K562 (cell line): Measurements from ENCODE around the gene TAS2R14. TPM values are rescaled to one million over a fixed set of nuclear protein-coding genes. Genes with fewer than 3 reads are reported as not detected.

Experiments used
- ATAC-seq: fragments of 200-7000 bp; cut with Tn5 transposase; 3 replicates; pipeline ENCODE4 v1.9.1; 2020; ENCODE audit warnings: moderate library complexity
- BruUV-seq: library from RNA; stranded (reverse); fragments of 400-500 nt; replicated peaks from 2 replicates; lab custom pipeline; 2021; lab: Mats Ljungman, UMichigan
- CTCF ChIA-PET: fragments of 300-600 bp; formaldehyde crosslinking; extraction: SDS; loops from one replicate; lab custom pipeline; 2021; ENCODE audit warnings: low intra/inter-chr PET ratio; lab: Yijun Ruan, JAX
- POLR2A ChIA-PET: fragments of 300-600, 350-650 bp; sonication (Branson Sonifier 250); formaldehyde crosslinking; extraction: SDS; loops from one replicate; lab custom pipeline; 2021; ENCODE audit warnings: antibody characterized with exemption, inconsistent platforms; lab: Yijun Ruan, JAX
- DNase-seq, 4 experiments: peaks; one replicate each; pipeline versions ENCODE4 v3.0.0 to v3.0.0-alpha.2; 2011 to 2018; ENCODE audit warnings: low spot score in 3 of 4, mixed read lengths in 3 of 4; ENCODE audit errors: extremely low read depth in 1 of 4
- FAIRE-seq: peaks from 2 replicates; lab custom pipeline; 2011; peaks lifted over from hg19 to GRCh38; lab: Jason Lieb, UNC
- H2AFZ ChIP-seq: 2 replicates; pipeline ENCODE4 v1.6.0; 2011; ENCODE audit warnings: low read depth, low read length, control low read depth, inconsistent platforms
- H3K27ac ChIP-seq: fragments of 200-600 bp; 3 replicates; pipeline ENCODE4 v1.8.0; 2011; ENCODE audit warnings: low read depth, mild to moderate bottlenecking, control low read depth, inconsistent platforms, low read length, moderate library complexity, mixed read lengths; ENCODE audit errors: extremely low read depth
- H3K27me3 ChIP-seq, 2 experiments: fragments of 300-600 bp in 1 of 2; 2 replicates in 1 of 2; 3 replicates in 1 of 2; pipeline versions ENCODE4 v1.6.0 to v1.8.0; 2011; ENCODE audit warnings: inconsistent platforms in 2 of 2, low read length in 2 of 2, mild to moderate bottlenecking in 1 of 2, mixed read lengths in 1 of 2, moderate library complexity in 1 of 2; ENCODE audit not compliant: control insufficient read depth in 2 of 2, insufficient read depth in 2 of 2
- H3K36me3 ChIP-seq: fragments of 300-600 bp; 3 replicates; pipeline ENCODE4 v1.8.0; 2011; ENCODE audit warnings: mild to moderate bottlenecking, low read length, inconsistent platforms; ENCODE audit not compliant: control insufficient read depth, insufficient read depth
- H3K4me1 ChIP-seq, 2 experiments: fragments of 200-600 bp in 1 of 2; replicated peaks in 1 of 2; 2 replicates in 1 of 2; 3 replicates in 1 of 2; pipeline versions ENCODE4 v1.5.1 to v1.8.0; 2011; ENCODE audit warnings: inconsistent platforms in 2 of 2, low read length in 2 of 2, mild to moderate bottlenecking in 1 of 2, mixed read lengths in 1 of 2, moderate library complexity in 1 of 2; ENCODE audit not compliant: control insufficient read depth in 2 of 2, insufficient read depth in 2 of 2
- H3K4me2 ChIP-seq: 2 replicates; pipeline ENCODE4 v1.6.1; 2011; ENCODE audit warnings: low read length, control low read depth, inconsistent platforms, mixed read lengths; ENCODE audit not compliant: insufficient read depth
- H3K4me3 ChIP-seq: fragments of 200-600 bp; sonication (generic), shearing (Covaris generic); 2 replicates; pipeline ENCODE4 v1.5.1; 2016; ENCODE audit warnings: control low read depth, inconsistent platforms
- H3K79me2 ChIP-seq: fragments of 200-600 bp; 3 replicates; pipeline ENCODE4 v1.8.0; 2011; ENCODE audit warnings: low read length, inconsistent platforms; ENCODE audit not compliant: control insufficient read depth, insufficient read depth
- H3K9ac ChIP-seq, 2 experiments: 2 replicates each; pipeline versions ENCODE4 v1.6.0 to v1.6.1; 2011; ENCODE audit warnings: low read depth in 2 of 2, low read length in 2 of 2, control low read depth in 1 of 2, inconsistent platforms in 1 of 2, mild to moderate bottlenecking in 1 of 2, mixed read lengths in 1 of 2; ENCODE audit not compliant: insufficient read depth in 1 of 2
- H3K9me1 ChIP-seq: one replicate; pipeline ENCODE4 v1.6.0; 2011; ENCODE audit warnings: inconsistent platforms, mild to moderate bottlenecking, low read length, moderate library complexity; ENCODE audit not compliant: control insufficient read depth, insufficient read depth
- H3K9me3 ChIP-seq: replicated peaks from 2 replicates; pipeline ENCODE4 v1.5.1; 2011; ENCODE audit warnings: low read depth, low read length, inconsistent platforms; ENCODE audit not compliant: control insufficient read depth, insufficient read depth
- H4K20me1 ChIP-seq: replicated peaks from 2 replicates; pipeline ENCODE4 v1.6.1; 2011; ENCODE audit warnings: low read length, inconsistent platforms, mixed read lengths; ENCODE audit not compliant: control insufficient read depth, insufficient read depth
- CBX3 ChIP-seq, 2 experiments: IDR thresholded peaks; 1 replicate in 1 of 2; 2 replicates in 1 of 2; pipeline ENCODE4 v1.6.1; 2012; ENCODE audit warnings: inconsistent platforms in 2 of 2, low read length in 2 of 2, borderline replicate concordance in 1 of 2, control low read depth in 1 of 2
- DDX20 ChIP-seq: fragments of 450-650 bp; IDR thresholded peaks from 2 replicates; pipeline ENCODE4 v1.6.1; 2016; ENCODE audit warnings: missing genetic modification characterization, low read depth, mild to moderate bottlenecking, missing compliant biosample characterization, moderate library complexity
- EP400 ChIP-seq: fragments of 450-650 bp; IDR thresholded peaks from 2 replicates; pipeline ENCODE4 v1.6.1; 2017; ENCODE audit warnings: antibody characterized with exemption, mild to moderate bottlenecking, moderate library complexity
- FOSL1 ChIP-seq: fragments of 200-800 bp; sonication (Bioruptor generic); conservative IDR thresholded peaks from 2 replicates; pipeline ENCODE4 v1.6.1; 2016; ENCODE audit warnings: missing genetic modification characterization, missing compliant biosample characterization
- GABPB2 ChIP-seq: fragments of 250-450 bp; sonication (Bioruptor Pico); conservative IDR thresholded peaks from 2 replicates; pipeline ENCODE4 v1.5.1; 2021; ENCODE audit warnings: mild to moderate bottlenecking
- KDM1A ChIP-seq, 2 experiments: fragments of 450-650 bp; IDR thresholded peaks; 2 replicates each; pipeline ENCODE4 v1.6.1; 2016; ENCODE audit warnings: mild to moderate bottlenecking in 2 of 2
- MAZ ChIP-seq, 2 experiments: fragments of 450-650 bp in 1 of 2; sonication (generic) in 1 of 2; formaldehyde crosslinking; IDR thresholded peaks in 1 of 2; conservative IDR thresholded peaks in 1 of 2; 2 replicates each; pipeline versions ENCODE4 v1.4.0 to v1.5.0; 2020; ENCODE audit warnings: mild to moderate bottlenecking in 1 of 2, missing genetic modification reagents in 1 of 2
- MNT ChIP-seq, 2 experiments: fragments of 450-650 bp; conservative IDR thresholded peaks; 2 replicates each; pipeline ENCODE4 v1.6.1; 2017; ENCODE audit warnings: mild to moderate bottlenecking in 2 of 2, moderate library complexity in 2 of 2
- PHB2 ChIP-seq: fragments of 450-650 bp; IDR thresholded peaks from 2 replicates; pipeline ENCODE4 v1.6.1; 2017; ENCODE audit warnings: low read depth
- RCOR1 ChIP-seq, 2 experiments: IDR thresholded peaks; 2 replicates each; pipeline ENCODE4 v1.6.1; 2012; ENCODE audit warnings: low read depth in 2 of 2, low read length in 2 of 2, borderline replicate concordance in 1 of 2, improper control_type of control experiment in 1 of 2
- SP2 ChIP-seq: IDR thresholded peaks from 2 replicates; pipeline ENCODE4 v1.6.1; 2011; ENCODE audit warnings: mild to moderate bottlenecking, low read depth, low read length, moderate library complexity; ENCODE audit not compliant: poor library complexity, severe bottlenecking; ENCODE audit errors: extremely low read depth
- ZC3H11A ChIP-seq: IDR thresholded peaks from 2 replicates; pipeline ENCODE4 v1.6.1; 2012; ENCODE audit warnings: low read depth, low read length, improper control_type of control experiment
- ZFX ChIP-seq: sonication (generic); formaldehyde crosslinking; IDR thresholded peaks from 2 replicates; pipeline ENCODE4 v1.8.0; 2022; ENCODE audit warnings: mild to moderate bottlenecking, missing genetic modification reagents, moderate library complexity
- ZNF586 ChIP-seq: fragments of 450-650 bp; formaldehyde crosslinking; conservative IDR thresholded peaks from 2 replicates; pipeline ENCODE4 v1.4.0; 2020; ENCODE audit warnings: mild to moderate bottlenecking, moderate library complexity
- WGBS: fragments of 100-300 bp; shearing (Covaris generic); methylation state at CpG from one replicate; pipeline ENCODE4 v1.1.6; 2016; ENCODE audit warnings: low coverage, mixed read lengths; ENCODE audit not compliant: insufficient coverage; ENCODE audit errors: missing lambda C conversion rate; 5-methylcytosine and 5-hydroxymethylcytosine counted together
- in situ Hi-C: fragments of 300-500 bp; cut with MboI; formaldehyde crosslinking; loops from 4 replicates; pipeline ENCODE4 v1.15.0; 2018; ENCODE audit warnings: inconsistent platforms, mixed read lengths
- intact Hi-C: fragments of 100-400 bp; cut with micrococcal nuclease; formaldehyde crosslinking; loops from 2 replicates; pipeline ENCODE4 v1.14.2; 2022
- polyA plus RNA-seq, 8 experiments: library from polyadenylated mRNA; depleted of rRNA in 4 of 8; stranded (reverse) in 5 of 8; unstranded in 3 of 8; fragments of >200 nt; fragmentation: Nextera tagmentation in 2 of 8; fragmentation: Illumina TruSeq in 1 of 8; extraction: Ambion mirVana in 2 of 8; extraction: Trizol in 1 of 8; gene quantifications; 2 replicates each; pipeline versions ENCODE4 v1.2.1 to v1.2.3, GENCODE V29; 2011 to 2014; ENCODE audit warnings: inconsistent platforms in 1 of 8, missing spikeins in 1 of 8
- total RNA-seq, 7 experiments: library from RNA; depleted of rRNA in 6 of 7; stranded (reverse); fragments of >200 nt in 6 of 7; fragmentation: Illumina TruSeq in 2 of 7; extraction: Trizol in 2 of 7; gene quantifications; 2 replicates each; pipeline versions ENCODE4 v1.2.1 to v1.2.3, GENCODE V29; 2011 to 2021; ENCODE audit warnings: low replicate concordance in 1 of 7
- TF ChIP-seq, protein P1 (sequence below): fragments of 250-450 bp; sonication (Bioruptor Pico); IDR thresholded peaks from 2 replicates; pipeline ENCODE4 v1.4.0; 2020; ENCODE audit warnings: mild to moderate bottlenecking, moderate library complexity

The TAS2R14 gene
- total and polyA plus RNA-seq, 9 of the 15 experiments (the other 6 are each of a cell fraction or from before 2014, with no cell fraction given), result 1.2 to 4.2 (median 2.4) TPM

DNA sequence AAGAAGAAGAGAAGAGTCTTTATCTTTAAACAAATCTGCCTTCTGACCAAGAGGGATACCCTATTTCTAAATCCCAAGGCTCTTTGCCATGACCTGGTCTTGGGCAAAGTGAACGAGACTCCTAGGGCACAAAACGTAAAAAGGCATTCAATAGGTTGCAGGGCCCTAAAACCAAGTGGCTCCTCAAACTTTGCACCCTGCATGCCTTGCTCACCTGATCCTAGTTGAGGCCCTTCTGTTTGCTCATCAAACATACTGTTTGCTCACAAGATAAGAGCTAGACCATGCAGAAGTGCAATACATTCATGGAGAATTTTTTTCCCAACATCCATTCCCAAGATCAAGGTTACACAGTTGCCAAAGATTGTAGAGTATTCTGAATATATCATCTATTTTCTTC, 47.1 kb downstream of the TAS2R14 start:
- no peaks in the 10 kb centered on the region for H3K9me3 ChIP-seq
- no peaks in the 10 kb centered on the region for H3K4me1 ChIP-seq
- no peak overlapping the region for H3K4me3 ChIP-seq
- H3K9ac ChIP-seq, result no peak overlapping the region
- in situ Hi-C loops (no loop called here), intact Hi-C loops (no loop called here)
- H3K79me2 ChIP-seq, result no peaks in the 10 kb centered on the region
- no peaks in the 10 kb centered on the region for H3K36me3 ChIP-seq
- FAIRE-seq (no peak), DNase-seq (no peak), ATAC-seq (no peak)
- ChIA-PET POLR2A (no interaction called here), CTCF (no interaction called here)
- H3K27ac ChIP-seq, result no peak overlapping the region
- H4K20me1 ChIP-seq, result no peaks in the 10 kb centered on the region
- no peaks in the 10 kb centered on the region for H3K27me3 ChIP-seq
- no TSS peak for BruUV-seq
- no peak overlapping the region for H2AFZ ChIP-seq
- 75% methylated on average over 2 of the region's 2 CpGs for WGBS
- TF ChIP-seq ZC3H11A, result no peak
- TF ChIP-seq DDX20, result no peak
- no peak for TF ChIP-seq MAZ (CRISPR knock-in tag; conservative IDR thresholded peaks at IDR 0.05 in 1 of 2, IDR thresholded peaks at IDR 0.05 in 1 of 2)
- no peak for TF ChIP-seq MNT (conservative IDR thresholded peaks at IDR 0.05)
- no peak for TF ChIP-seq GABPB2 (CRISPR knock-in tag)
- no peak for TF ChIP-seq CBX3 (IDR thresholded peaks at IDR 0.05; ENCODE audit: borderline replicate concordance in 1 of 2, low read length in 2 of 2)
- TF ChIP-seq PHB2, result no peak
- TF ChIP-seq, protein P1, sequence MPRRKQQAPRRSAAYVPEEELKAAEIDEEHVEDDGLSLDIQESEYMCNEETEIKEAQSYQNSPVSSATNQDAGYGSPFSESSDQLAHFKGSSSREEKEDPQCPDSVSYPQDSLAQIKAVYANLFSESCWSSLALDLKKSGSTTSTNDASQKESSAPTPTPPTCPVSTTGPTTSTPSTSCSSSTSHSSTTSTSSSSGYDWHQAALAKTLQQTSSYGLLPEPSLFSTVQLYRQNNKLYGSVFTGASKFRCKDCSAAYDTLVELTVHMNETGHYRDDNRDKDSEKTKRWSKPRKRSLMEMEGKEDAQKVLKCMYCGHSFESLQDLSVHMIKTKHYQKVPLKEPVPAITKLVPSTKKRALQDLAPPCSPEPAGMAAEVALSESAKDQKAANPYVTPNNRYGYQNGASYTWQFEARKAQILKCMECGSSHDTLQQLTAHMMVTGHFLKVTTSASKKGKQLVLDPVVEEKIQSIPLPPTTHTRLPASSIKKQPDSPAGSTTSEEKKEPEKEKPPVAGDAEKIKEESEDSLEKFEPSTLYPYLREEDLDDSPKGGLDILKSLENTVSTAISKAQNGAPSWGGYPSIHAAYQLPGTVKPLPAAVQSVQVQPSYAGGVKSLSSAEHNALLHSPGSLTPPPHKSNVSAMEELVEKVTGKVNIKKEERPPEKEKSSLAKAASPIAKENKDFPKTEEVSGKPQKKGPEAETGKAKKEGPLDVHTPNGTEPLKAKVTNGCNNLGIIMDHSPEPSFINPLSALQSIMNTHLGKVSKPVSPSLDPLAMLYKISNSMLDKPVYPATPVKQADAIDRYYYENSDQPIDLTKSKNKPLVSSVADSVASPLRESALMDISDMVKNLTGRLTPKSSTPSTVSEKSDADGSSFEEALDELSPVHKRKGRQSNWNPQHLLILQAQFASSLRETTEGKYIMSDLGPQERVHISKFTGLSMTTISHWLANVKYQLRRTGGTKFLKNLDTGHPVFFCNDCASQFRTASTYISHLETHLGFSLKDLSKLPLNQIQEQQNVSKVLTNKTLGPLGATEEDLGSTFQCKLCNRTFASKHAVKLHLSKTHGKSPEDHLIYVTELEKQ, result no peak
- no peak for TF ChIP-seq KDM1A (IDR thresholded peaks at IDR 0.05)
- TF ChIP-seq ZNF586, result no peak
- no peak for TF ChIP-seq FOSL1 (tag)
- TF ChIP-seq ZFX (CRISPR knock-in tag), result no peak
- no peak for TF ChIP-seq RCOR1 (IDR thresholded peaks at IDR 0.05; ENCODE audit: borderline replicate concordance in 1 of 2, low read depth in 2 of 2, low read length in 2 of 2)
- no peak for TF ChIP-seq SP2
- TF ChIP-seq EP400, result no peak
- TF ChIP-seq, all 486 proteins: peak for 0
- no peaks in the 10 kb centered on the region for H3K9me1 ChIP-seq
- no peak overlapping the region for H3K4me2 ChIP-seq
